NCI-H1930 (cell line): ENCODE data around the gene CASP1.
"Not testable (repeated sequence)": the region's sequence is repeated elsewhere in the genome, so short reads cannot be mapped to it uniquely, and the experiment has no call there.

Experiments
- DNase-seq, 2 experiments: peaks; one replicate each; lab custom pipeline; 2025; lab: John Stamatoyannopoulos, UW

Gene CASP1

DNA sequence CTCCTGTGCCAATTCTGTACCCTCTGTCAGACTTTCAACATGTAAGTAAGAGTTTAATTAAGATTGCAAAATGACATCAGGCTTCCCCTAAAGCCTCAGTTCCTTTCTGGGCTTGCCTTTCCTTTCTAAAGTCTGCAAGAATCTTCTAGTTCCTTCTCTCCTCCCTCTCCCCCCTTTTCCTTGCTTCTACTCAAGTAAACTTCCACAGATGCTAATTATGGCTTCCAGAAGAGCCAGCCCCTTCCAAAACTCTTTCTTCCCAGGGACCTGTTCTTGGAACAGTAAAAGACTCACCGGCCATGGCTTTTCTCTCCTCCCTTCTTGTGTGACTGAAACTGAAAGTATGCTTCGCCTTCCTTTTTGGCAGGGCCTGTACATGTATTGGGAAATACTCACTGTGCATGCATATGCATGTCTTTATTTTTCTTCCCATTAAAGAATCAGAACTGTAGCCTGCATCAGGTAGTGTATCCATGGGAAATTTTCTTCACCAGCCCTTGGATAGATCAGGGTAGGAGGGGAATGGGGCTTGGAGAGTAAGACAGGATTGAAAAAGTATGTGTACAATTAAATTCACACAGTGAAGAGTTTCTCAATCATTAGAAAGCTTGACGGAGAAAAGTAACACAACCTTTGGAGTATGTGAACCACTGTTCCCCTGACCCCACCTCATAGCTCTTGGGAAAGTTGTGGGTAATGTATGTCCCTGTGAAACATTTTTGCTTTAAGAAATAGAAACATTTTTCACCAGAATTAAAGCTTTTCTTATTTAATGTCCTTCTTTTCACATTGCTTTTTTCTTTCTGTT is at the start of gene CASP1:
Gene CASP1, minus strand, starts transcription at position 332 of the 808 bp plus-strand sequence. Its CDS starts 31 bp downstream, at position 301.
- no peak for DNase-seq

DNA sequence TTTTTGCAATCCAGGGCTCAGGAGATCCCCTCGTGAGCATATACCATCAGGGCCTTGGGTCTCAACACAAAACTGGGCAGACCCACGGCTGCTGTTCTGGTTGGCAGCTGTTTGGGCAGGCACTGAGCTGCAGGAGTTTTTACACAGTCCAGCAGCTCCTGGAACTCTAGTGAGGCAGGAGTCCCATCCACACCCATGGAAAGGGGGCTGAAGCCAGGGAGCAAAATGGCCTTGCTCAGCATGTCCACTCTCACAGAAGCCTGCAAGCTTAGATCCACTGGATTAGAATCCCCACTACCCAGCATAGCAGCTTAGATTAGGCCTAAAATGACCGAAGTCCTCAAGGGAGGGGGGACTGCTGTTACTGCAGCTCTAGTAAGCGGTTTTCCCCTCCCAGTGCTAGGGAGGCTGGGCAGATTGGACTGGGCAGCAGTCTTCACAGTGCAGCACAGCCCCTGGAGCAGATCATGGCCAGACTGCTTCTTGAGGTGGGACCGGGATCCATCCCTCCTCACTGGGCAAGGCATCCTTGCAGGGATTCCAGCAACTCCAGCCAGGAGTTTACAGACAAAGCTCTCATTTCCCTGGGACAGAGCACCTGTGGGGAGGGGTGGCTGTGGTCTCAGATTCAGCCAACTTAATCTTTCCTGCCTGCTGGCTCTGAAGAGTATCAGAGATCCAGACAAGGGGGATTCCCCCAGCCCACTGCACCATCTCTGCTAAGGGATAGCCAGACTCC is 46.6 kb upstream of the CASP1 start:
- no peak for DNase-seq

DNA sequence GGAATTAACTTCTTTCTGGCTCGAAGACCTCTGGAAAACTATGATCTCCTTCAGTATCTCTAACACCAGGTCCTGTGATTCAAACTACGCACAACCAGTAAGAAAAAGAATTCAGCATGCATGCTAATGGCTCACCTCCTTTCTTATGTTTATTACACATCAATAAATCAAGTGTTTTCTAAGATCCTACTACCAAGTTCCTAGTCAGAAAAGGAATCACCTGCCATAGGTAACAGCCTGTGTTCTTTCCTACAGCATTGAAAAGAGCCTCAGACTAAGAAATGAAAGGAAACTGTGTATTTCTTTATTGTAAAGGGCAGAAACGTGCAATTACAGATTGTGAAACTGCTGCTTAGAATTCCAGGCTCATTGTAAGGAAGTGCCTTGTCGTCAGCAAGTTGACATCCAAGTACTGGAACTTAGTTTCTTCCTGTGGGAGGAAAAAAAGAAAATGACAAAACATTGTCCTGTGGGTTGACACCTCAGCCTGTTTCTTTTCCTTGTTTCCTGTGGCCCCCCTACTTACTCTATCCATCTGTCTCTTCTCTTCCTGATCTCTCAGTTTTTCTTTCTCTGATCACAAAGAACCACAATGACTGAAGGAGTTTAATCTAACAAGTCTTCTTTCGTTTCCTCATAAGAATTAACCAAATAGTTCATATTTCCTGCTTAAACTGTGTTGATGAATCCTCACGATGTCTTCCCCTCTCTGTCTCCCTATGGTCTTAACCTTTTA is 45.4 kb upstream of the CASP1 start:
- DNase-seq: not testable (repeated sequence)

DNA sequence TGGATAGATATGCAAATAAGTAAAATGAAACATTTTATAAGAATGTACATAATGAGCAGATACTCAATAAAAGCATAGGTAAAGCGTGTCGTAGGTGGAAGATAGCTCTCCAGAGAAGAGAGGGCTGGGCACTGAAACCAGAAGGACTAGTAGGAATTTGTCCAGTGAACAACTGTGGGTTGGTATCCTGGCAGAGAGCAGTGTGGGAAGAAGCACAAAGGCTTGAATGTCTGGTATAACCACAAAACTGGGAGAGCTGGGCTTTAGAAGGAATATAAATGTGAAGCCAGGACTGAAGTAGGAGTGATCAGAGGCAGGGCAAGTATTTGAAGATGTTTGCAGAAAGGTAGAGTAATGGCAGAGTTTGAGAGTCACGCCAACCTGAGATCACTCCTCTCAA is 43.3 kb upstream of the CASP1 start:
- no peak for DNase-seq

DNA sequence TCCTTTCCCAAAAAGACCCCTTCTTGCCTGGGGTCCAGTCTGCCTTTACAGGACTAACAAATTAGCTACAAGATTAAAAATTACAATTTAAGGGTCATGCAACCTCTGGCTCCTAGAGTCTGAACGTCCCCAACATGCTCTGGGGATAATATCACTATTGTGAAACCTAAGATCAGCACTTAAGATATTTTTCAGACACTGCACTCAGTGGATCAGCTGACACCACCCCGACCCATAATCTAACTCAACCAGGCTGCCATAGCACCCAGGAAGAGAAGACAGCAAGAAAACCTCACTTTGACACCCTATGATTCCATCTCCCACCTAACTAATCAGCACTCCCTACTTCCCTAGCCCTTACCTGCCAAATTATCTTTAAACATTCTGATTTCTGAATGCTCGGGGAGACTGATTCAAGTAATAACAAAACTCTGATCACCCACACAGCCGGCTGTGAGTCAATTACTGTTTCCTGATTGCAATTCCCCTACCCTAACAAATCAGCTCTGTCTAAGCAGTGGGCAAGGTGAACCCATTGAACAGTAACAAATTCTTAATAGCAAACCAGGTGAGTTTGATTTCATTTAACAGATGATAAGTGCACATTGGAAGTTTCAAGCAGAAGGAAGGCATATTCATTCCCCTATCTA is 42.3 kb upstream of the CASP1 start:
- DNase-seq: not testable (repeated sequence)

DNA sequence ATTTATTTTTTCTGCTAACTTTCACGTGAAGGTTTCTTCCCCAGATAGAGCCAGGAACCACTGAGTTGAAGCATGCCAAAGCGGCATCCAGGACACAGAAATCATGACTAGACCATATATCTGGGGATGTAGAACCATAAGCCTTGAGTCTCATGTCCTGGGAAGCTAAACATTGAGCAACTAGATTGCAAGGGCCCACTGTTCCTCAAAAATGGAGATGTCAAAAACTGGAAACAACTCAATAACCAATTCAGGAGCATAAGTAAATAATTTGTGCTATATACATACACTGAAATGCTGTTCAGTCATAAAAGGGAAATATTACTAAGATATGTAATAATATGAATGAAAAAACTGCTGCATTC is 39.2 kb upstream of the CASP1 start:
- no peak for DNase-seq

DNA sequence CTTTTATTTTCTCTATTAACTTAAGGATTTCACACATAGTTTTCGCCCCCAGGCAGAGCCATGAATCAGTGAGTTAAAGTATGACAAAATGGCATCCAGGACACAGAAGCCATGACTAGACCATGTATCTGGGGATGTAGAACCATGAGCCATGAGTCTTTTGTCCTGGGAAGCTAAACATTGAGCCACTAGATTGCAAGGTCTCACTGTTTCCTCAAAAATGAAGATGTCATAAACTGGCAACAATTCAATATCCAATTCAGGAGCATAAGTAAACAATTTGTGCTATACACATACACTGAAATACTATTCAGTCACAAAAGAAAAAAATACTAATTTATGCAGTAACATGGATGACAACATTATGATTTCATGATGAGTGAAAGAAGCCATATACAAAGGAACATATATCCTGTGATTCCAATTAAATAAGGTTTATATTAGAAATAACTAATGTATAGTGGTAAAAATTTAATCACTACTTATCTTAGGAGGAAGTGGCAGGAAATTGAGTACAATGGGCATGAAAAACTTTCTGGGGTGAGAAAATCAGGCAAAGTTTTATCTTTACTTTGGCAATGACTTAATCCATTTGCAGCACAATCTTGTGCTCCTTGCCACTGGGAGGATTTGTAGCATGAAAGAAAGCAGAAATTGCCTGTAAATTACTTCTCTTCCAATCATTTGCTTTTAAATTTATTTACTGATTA is 38.7 kb upstream of the CASP1 start:
- no peak for DNase-seq

DNA sequence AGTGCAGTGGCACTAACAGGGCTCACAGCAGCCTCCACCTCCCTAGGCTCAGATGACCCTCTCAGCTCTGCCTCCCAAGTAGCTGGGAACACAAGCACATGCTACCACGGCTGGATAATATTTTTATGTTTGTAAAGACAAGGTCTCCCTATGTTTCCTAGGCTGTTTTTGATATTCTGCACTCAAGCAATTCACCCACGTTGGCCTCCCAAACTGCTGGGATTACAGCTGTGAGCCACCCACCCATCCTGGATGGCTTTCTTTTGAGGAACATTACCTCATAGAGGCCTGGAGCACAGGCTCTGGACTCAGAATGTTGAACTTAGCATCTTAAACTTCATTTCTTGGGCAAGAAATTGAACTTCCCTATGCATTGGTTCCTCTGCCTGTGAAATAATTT is 37.1 kb upstream of the CASP1 start:
- DNase-seq: not testable (repeated sequence)

DNA sequence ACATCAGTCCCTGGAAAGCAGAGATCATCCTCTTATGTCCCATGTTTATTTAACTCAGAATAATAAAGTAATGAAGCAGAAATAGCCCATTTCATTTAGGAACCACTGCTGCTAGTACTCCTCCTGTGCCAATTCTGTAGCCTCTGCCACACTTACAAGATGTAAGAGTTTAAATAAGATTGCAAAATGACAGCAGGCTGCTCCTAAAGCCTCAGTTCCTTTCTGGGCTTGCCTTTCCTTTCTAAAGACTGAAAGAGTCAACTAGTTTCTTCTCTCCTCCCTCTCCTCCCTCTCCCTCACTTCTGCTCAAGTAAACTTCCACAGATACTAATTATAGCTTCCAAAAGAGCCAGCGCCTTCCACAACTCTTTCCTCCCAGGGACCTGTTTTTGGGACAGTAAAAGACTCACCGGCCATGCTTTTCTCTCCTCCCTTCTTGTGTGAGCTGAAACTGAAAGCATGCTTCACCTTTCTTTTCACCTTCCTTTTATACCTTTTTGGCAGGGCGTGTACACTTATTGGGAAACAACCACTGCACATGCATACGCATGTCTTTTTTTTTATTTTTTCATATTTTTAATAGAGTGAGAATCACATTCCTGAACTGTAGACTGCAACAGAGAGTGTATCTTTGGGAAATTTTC is 36.3 kb upstream of the CASP1 start:
- no peak for DNase-seq

DNA sequence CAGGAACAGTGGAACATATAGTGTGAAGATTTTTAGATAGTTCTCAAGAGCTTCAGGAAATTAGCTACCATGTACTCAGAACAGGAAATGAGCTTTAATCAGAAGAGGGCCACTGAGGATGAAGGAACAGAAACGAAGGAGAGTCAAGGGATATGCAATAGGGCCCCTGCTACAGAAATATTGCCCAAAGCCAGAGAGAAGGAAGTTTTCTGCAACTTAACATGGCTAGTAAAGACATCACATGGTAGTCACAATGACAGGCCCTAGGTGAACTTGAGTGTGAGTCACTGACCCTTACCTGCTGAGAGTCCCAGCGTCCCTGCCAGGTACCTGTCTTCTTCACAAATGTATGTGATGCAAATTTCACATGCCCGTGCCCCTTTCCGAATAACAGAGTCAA is 35.4 kb upstream of the CASP1 start:
- no peak for DNase-seq

DNA sequence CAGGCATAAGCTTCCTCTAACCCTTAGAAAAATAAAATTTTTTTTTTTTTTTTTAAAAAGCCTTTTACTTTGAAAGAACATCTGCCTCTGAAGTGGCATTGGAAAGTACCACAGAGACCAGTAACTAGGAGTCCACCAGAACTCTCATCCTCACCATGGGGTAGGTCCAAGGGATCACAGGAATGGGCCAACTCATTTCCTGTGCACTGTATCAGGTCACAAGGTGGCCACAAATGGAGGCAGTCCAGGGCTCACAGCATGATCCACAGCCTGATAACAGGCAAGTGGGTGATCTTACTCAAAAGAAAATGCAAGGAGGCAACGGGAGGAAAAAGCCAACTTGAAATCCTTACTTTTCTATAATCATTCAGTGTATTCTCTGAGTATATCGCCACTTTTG is 34.8 kb upstream of the CASP1 start:
- DNase-seq: not testable (repeated sequence)

DNA sequence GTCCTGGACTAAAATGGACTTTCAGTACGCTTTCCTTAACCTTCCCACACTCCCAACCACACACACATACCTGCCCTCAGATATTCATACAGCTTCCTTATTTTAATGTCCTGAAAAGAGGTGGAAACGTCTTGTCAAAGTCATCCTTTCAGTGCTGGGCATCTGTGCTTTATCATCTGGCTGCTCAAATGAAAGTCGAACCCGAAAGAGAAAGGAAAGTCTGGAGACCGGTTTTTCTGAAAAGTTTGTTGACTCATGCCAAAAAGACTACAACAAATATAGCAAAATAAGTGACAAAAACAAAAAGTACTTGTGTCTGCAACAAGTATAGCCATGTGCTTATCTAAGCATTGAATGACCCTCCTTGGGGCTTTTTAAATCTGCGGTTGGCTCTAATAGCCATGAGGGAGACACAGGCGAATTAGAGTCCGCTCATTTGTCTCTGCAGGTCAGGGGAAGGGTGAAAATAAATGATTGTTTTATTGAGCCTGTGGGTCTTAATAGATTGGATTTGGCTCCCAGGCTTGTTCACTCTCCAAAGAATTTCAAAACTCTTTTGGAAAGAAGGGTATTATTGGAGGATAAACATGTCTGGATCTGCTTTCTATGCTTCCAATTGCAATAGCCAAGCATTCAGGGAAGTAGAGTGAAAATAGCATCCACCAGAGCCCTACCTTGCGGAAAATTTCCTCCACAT is 28.4 kb upstream of the CASP1 start:
- DNase-seq: not testable (repeated sequence)

DNA sequence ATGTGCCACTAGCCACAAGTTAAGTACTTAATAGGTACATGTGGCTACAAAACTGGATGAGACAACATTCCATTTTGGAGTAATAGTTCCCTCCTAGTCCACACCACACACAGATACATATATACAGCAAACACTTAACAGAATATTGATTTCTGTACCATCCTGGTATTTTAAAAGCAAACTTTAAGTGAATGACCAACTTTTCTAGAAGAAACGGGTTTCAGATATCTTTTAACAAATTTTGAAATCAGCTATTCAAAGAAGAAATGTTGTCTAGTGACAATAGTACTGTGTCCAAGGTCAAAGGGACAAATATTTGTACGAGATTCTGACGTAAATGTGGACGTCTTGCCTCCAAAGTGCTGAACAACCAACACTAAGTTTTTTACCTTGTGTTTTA is 22.5 kb upstream of the CASP1 start:
- DNase-seq: no peak

DNA sequence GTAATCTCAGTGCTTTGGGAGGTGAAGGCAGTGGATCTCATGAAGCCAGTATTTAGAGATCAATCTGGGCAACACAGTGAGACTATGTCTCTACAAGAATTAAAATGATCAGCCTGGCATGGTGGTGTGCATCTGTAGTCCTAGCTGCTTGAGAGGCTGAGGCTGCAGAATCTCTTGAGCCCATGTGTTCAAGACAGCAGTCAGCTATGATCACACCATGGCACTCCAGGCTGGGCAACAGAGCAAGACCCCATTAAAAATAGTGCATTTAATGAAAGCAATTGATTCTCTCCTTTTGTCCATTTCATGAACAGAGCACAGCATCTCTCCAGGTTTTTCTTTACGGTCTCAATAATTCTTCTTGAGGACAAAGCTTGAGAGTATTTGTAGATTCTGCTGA is 21.5 kb upstream of the CASP1 start:
- DNase-seq: no peak

DNA sequence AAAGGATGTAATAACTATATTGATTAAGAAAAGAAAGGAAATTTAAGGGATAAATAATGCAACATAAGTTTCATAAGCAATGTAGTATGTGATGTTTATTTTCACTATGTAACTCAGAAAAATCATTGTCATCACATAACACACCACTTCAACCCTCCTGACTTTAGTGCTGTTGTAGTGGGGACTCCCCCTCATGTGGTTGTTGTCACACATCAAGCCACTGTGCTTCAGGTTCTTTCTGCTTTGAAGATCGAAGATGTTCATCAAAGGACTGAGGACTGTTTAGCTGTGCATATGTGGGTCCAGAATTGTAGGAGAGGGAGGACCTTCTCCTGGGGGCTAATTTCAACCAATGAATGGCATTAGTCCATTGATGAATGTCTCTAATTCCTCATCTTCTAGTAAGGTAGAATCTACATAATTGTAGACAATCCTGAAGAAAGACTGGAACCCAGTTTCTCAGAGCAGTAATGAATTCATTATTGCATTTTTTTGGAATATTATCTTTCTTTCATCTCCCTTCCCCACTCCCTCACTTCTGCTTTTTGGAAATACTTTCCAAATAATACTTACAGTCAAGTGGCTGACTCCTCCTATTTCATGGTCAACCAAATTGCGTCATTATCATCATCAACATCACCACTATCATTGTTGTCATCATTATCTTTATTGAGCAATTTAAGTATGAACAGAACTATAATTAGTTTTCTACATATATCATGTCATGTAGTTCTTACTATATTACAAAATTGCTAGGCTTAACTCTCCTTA is 20.0 kb upstream of the CASP1 start:
- no peak for DNase-seq

DNA sequence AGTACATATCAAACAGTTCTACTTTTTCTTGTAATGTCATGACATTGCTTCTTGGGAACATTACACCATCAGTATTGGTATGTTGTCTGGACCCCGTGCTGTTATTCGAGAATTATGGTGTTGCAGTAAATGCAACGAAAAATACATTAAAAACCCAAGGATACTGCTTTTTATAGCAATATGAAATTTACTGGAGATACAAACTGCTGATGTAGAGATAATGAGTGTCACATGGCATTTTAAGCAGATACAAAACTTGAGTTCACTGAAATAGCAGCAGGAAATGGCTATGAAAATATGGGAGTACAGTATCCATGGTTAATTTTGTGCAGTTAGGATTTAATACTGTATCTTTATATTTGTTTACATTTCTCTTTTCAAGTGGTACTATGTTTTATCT is 17.5 kb upstream of the CASP1 start:
- no peak for DNase-seq

DNA sequence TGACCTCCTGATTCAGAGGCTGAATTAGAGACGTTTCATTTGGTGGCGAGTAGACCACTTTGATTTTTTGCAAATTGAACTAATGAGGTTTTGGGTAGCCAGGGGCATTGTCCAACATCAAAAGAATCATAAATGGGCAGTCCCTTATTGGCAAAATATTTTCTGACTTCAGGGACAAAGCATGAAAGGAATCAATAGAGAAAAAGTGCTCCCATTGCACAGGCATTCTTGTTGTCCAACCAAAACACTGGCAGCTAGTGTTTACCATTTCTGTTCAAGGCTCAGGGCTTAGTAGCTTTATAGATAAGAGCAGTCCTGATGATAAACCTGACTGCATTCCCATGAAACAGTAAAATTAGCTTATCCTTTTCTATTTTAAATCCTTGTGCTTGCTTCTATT is 16.6 kb upstream of the CASP1 start:
- DNase-seq: no peak

DNA sequence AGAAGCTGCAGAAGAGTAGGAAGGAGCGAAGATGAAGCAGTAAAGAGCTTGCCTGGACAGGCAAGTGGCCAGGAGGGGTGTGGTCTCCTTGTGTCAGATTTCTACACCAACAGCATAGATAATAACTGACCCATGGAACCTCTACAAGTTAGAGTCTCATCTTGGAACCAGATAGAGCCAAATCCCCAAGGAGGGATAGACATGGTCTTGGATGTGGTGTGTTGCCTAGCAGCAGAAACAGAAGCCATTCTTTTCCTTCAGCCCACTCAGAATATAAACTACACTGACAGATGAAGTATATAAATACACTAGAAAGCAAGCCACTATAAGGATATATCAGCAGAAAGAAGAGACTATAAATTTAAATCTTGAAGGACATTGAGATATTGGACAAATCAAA is 14.5 kb upstream of the CASP1 start:
- DNase-seq: no peak

DNA sequence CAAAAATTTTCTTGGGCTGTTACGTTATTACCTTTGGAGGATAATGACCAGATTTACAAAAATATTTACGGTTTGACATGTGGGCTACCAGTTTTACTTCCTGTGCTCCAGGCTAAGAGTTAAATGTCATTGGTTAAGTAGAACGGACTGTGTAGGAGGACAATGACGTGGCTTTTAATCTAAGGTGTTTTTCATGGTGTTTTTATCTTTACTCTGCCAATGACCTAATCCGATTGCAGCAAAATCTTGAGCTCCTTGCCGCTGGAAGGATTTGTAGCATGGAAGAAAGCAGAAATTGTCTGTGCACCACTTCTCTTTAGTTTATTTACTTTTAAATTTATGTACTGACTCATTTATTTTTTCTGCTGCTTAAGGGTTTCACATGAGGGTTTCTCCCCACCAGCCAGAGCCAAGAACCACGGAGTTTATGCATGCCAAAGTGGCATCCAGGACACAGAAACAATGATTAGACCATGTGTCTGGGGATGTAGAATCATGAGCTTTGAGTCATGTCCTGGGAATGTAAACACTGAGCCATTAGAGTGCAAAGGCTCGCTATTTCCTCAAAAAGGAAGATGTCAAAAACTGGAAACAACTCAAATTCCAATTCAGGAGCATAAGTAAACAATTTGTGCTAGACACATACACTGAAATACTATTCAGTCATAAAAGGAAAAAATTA is 12.1 kb upstream of the CASP1 start:
- no peak for DNase-seq
